ENCODE results near the gene KIF26B.
"Not testable (repeated sequence)": the region's sequence is repeated elsewhere in the genome, so short reads cannot be mapped to it uniquely, and the experiment has no call there.

KIF26B gene

GRCh38 chr1:245671349-245671748 is 516.6 kb downstream of the KIF26B start:
- DNase-seq: no peak

- no peak for DNase-seq
Measured at GRCh38 chr1:245671966-245672767, 517.4 kb downstream of the KIF26B start.

- not testable (repeated sequence) for DNase-seq
Measured at GRCh38 chr1:245672836-245673656, 518.3 kb downstream of the KIF26B start.

- no peak for DNase-seq
Measured at GRCh38 chr1:245673881-245674414, 519.2 kb downstream of the KIF26B start.

- no peak for DNase-seq
Measured at GRCh38 chr1:245677461-245678240, 522.9 kb downstream of the KIF26B start.

- DNase-seq: no peak
Measured at GRCh38 chr1:245678860-245679411, 524.2 kb downstream of the KIF26B start.

- DNase-seq: no peak
Measured at GRCh38 chr1:245679821-245680780, 525.3 kb downstream of the KIF26B start.

GRCh38 chr1:245682638-245683628 is 528.1 kb downstream of the KIF26B start:
- no peak for DNase-seq

- no peak for DNase-seq
Measured at GRCh38 chr1:245683676-245684075, 528.9 kb downstream of the KIF26B start.

GRCh38 chr1:245684166-245684565 is 529.4 kb downstream of the KIF26B start:
- DNase-seq: no peak

- DNase-seq: no peak
Measured at GRCh38 chr1:245684571-245684970, 529.8 kb downstream of the KIF26B start.

GRCh38 chr1:245685111-245685810 is 530.5 kb downstream of the KIF26B start:
- no peak for DNase-seq

- no peak for DNase-seq
Measured at GRCh38 chr1:245686006-245686405, 531.2 kb downstream of the KIF26B start.

- DNase-seq: no peak
Measured at GRCh38 chr1:245686446-245687030, 531.8 kb downstream of the KIF26B start.

GRCh38 chr1:245687152-245687635 is 532.4 kb downstream of the KIF26B start:
- DNase-seq: no peak

GRCh38 chr1:245687636-245688535 is 533.1 kb downstream of the KIF26B start:
- DNase-seq: no peak

- DNase-seq: no peak
Measured at GRCh38 chr1:245688536-245689453, 534.0 kb downstream of the KIF26B start.

Measured in CD4-positive, alpha-beta T cell treated with Interleukin-12 subunit alpha and Interleukin-12 subunit beta, for 1 hour (primary cell).